Activated CD4-positive, alpha-beta T cell treated with anti-CD3 and anti-CD28 coated beads, Interleukin-2, amount 50 U/mL, for 24 hours (primary cell): Measurements from ENCODE around the gene CCDC88A.
"Not testable (repeated sequence)": the region's sequence is repeated elsewhere in the genome, so short reads cannot be mapped to it uniquely, and the experiment has no call there.

Source experiments
- DNase-seq, 2 donors: peaks; one replicate each; pipeline ENCODE4 v3.0.0-alpha.2; 2020; ENCODE audit warnings: low read depth in 1 of 2, low spot score in 1 of 2

CCDC88A gene

DNA sequence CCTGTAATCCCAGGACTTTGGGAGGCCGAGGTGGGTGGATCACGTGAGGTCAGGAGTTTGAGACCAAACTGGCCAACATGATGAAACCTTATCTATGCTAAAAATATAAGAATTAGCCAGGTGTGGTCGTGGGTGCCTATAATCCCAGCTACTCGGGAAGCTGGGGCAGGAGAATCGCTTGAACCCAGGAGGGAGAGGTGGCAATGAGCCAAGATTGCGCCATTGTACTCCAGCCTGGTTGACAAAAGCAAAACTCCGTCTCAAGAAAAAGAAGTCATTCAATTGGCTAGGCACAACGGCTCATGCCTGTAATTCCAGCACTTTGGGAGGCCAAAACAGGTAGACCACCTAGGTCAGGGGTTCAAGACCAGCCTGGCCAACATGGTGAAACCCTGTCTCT is 178.1 kb downstream of the CCDC88A start:
- not testable (repeated sequence) for DNase-seq

DNA sequence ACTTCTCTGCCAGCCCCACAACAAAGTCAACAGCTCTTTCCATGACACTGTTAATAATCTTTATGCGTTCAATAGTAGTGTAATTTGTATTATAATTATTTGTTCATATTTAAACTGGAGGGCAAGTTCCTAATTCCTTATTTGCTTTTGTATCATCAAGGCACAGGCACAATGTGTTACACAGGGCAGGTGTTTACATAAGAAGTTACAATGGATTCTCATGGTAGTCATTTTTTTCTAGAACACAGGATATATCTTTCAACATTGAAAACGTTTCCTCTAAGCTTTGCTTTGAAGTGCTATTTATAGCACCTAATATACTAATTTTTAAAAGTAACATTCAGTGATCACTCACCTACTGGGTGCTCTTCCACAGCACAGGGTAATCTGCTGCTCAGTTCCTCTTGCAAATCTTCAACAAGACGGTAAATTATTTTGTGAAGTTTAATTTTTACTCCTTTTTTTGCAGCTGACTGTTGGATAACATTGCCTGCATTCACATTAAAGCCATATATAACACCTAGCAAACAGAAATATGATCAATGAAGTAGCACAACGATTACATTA is 179.9 kb downstream of the CCDC88A start:
- DNase-seq = no peak
